Activated T-cell treated with anti-CD3 and anti-CD28 coated beads, Interleukin-2, amount 50 U/mL, for 24 hours (primary cell): ENCODE data around the gene MAP1A.
A peak's percentile ranks its signal among the peaks of the same experiment; 100 is the strongest.

Experiments used
- DNase-seq: peaks from one replicate; pipeline ENCODE4 v3.0.0-alpha.2; 2020
- H3K27ac Mint-ChIP-seq: 2 replicates; pipeline ENCODE4 v1.8.0; 2020; ENCODE audit warnings: mild to moderate bottlenecking, mixed read lengths
- H3K27me3 Mint-ChIP-seq: 2 replicates; pipeline ENCODE4 v1.8.0; 2020; ENCODE audit warnings: mixed read lengths
- H3K36me3 Mint-ChIP-seq: 2 replicates; pipeline ENCODE4 v1.8.0; 2020; ENCODE audit warnings: low read depth, mixed read lengths
- H3K4me1 Mint-ChIP-seq: 2 replicates; pipeline ENCODE4 v1.8.0; 2020; ENCODE audit warnings: low read depth, mixed read lengths
- H3K4me3 Mint-ChIP-seq: 2 replicates; pipeline ENCODE4 v1.8.0; 2020; ENCODE audit warnings: mild to moderate bottlenecking, moderate library complexity, mixed read lengths
- H3K9me3 Mint-ChIP-seq: 2 replicates; pipeline ENCODE4 v1.8.0; 2020; ENCODE audit warnings: mixed read lengths

The MAP1A gene

GRCh38 chr15:43517354-43518196, at the start of gene MAP1A:
TSS of gene MAP1A (plus strand) at chr15:43517608. CDS start at chr15:43521474, 3,866 bp downstream.
- H3K4me1 Mint-ChIP-seq, result peaks cover 33% of the 10 kb centered on the region
- DNase-seq, result no peak
- H3K27ac Mint-ChIP-seq, result no peak within 1 kb of the TSS
- H3K9me3 Mint-ChIP-seq, result no peaks in the 10 kb centered on the region
- H3K4me3 Mint-ChIP-seq, result peak within 1 kb of the TSS; percentile 61
- no peaks in the 10 kb centered on the region for H3K36me3 Mint-ChIP-seq
- peaks cover 33% of the 10 kb centered on the region for H3K27me3 Mint-ChIP-seq

DNA sequence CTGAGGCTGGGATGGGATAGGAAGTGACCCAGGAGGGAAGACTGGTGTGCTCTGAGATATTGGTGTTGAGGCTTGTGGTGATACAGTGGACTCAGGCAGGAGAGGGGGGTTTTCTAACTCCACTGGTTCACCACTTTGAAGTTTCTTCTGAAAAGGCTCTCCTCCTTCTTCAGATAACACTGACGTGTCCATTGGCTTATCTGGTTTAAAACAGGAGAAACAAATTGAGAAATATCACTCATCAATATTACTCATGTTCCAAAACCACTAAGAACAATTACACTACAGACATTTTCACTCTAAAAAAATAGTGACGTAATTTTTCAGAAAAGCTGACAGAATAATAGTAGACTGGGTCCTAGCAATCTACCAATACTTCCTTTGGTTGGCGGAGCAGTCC, 47.5 kb upstream of the MAP1A start:
- no peak for DNase-seq
- peak overlapping the region; percentile 82 for H3K27ac Mint-ChIP-seq
- no peaks in the 10 kb centered on the region for H3K27me3 Mint-ChIP-seq
- H3K4me3 Mint-ChIP-seq, result no peak overlapping the region
- peaks cover 9% of the 10 kb centered on the region for H3K4me1 Mint-ChIP-seq
- no peaks in the 10 kb centered on the region for H3K9me3 Mint-ChIP-seq
- H3K36me3 Mint-ChIP-seq, result peaks cover 89% of the 10 kb centered on the region

- Mint-ChIP-seq H3K9me3 (no peaks in the 10 kb centered on the region), H3K36me3 (peaks cover 89% of the 10 kb centered on the region), H3K27ac (no peak overlapping the region), H3K4me3 (no peak overlapping the region), H3K27me3 (no peaks in the 10 kb centered on the region), H3K4me1 (peaks cover 9% of the 10 kb centered on the region)
- no peak for DNase-seq
Measured at GRCh38 chr15:43471975-43472374, 45.4 kb upstream of the MAP1A start.

DNA sequence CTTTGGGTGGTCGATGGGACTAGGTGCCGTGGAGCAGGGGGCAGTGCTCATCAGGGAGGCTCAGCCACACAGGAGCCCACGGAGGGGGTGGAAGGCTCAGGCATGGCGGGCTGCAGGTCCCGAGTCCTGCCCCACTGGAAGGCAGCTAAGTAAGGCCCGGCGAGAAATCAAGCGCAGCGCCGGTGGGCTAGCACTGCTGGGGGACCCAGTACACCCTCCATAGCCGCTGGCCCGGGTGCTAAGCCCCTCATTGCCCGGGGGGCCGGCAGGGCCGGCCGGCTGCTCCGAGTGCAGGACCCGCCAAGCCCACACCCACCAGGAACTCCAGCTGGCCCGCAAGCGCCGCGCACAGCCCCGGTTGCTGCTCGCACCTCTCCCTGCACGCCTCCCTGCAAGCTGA, 43.5 kb upstream of the MAP1A start:
- H3K36me3 Mint-ChIP-seq, result peaks cover 88% of the 10 kb centered on the region
- no peak for DNase-seq

DNA sequence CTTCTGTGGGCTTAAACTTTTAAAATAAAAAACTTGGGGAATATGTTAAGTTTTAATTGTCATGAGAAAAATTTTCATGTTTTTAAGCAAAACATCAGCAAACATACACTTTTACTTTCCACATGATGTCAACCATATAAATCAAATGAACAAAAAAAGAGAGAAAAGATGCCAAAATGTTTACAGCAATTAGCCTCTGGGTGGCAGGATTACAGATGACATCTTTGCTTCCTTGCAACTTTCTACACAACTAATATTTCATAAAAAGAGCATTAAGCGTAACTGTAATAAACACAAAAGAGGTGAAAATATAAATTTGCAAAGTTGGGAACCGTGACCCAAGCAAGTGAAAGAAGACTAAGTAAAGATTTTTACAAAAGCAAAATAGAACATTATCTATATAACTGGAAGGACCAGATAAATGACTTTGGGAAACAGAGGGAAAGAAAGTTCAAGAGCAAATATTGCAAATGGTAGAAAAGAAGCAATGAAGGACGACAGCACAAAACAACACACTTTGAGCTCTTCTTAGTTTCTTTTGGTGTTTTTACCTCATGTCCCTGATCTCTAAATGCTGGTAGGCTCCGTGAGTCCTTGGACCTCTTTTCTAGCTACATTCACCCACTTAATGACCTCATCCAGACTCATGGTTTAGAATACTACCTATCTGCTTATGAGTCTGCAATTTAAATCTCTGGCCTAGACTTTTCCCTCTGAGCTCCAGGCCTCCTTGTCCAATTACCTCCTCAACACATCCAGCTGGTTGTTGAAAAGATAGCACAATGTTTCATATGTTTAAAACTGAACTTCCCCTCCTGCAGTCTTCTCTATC, 33.9 kb upstream of the MAP1A start:
- Mint-ChIP-seq H3K4me1 (peaks cover 7% of the 10 kb centered on the region), H3K27me3 (no peaks in the 10 kb centered on the region), H3K36me3 (peaks cover 56% of the 10 kb centered on the region), H3K27ac (no peak overlapping the region), H3K4me3 (no peak overlapping the region), H3K9me3 (no peaks in the 10 kb centered on the region)
- no peak for DNase-seq

More for the DNA sequence above, 43.5 kb upstream of the MAP1A start:
- Mint-ChIP-seq H3K4me3 (no peak overlapping the region), H3K27ac (no peak overlapping the region), H3K9me3 (no peaks in the 10 kb centered on the region), H3K4me1 (peaks cover 9% of the 10 kb centered on the region), H3K27me3 (no peaks in the 10 kb centered on the region)

DNA sequence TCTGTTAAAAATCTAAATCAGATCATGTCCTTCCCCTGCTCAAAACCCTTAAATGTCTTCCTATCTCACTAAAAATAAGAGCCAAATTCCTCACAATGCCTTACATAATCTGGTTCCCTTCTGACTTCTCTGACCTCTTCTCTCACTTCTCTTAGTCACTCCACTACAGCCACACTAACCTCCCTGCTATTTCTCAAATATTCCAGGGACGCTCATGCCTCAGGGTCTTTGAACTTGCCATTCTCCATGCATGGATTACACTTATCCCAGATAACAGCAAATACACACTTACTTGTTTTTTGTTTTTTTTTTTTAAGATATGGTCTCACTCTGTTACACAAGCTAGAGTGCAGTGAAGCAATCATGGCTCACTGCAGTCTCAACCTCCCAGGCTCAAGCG, 33.0 kb upstream of the MAP1A start:
- no peak for DNase-seq

GRCh38 chr15:43487271-43487895, 30.0 kb upstream of the MAP1A start:
- H3K4me1 Mint-ChIP-seq, result peaks cover 29% of the 10 kb centered on the region
- no peak overlapping the region for H3K4me3 Mint-ChIP-seq
- no peaks in the 10 kb centered on the region for H3K27me3 Mint-ChIP-seq
- peaks cover 66% of the 10 kb centered on the region for H3K36me3 Mint-ChIP-seq
- no peak overlapping the region for H3K27ac Mint-ChIP-seq
- no peaks in the 10 kb centered on the region for H3K9me3 Mint-ChIP-seq
- no peak for DNase-seq

More for the DNA sequence above, 33.0 kb upstream of the MAP1A start:
- Mint-ChIP-seq H3K9me3 (no peaks in the 10 kb centered on the region), H3K4me1 (peaks cover 14% of the 10 kb centered on the region), H3K36me3 (peaks cover 56% of the 10 kb centered on the region), H3K27ac (peak overlapping the region; percentile 2), H3K4me3 (no peak overlapping the region), H3K27me3 (no peaks in the 10 kb centered on the region)

GRCh38 chr15:43488790-43489189, 28.6 kb upstream of the MAP1A start:
- H3K36me3 Mint-ChIP-seq, result peaks cover 65% of the 10 kb centered on the region

DNA sequence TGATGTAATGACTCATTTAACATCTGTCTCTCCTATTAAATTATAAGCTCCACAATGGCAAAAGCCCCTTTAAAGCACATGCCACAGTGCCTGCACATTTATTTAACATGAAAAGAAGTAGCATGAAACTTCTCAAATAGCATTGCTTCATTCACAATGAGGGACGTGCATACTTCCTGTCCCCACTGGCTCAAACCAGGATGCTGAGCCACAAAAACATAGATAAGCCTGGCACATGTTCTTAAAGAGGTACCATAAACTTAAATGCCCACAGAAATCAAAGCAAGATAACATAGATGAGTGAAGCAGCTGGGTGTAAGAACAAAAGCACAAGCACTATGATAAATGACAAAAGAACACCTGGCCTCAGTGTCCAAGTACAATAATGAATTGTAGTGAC, 28.2 kb upstream of the MAP1A start:
- Mint-ChIP-seq H3K4me3 (no peak overlapping the region), H3K27ac (no peak overlapping the region), H3K36me3 (peaks cover 65% of the 10 kb centered on the region), H3K9me3 (no peaks in the 10 kb centered on the region), H3K27me3 (no peaks in the 10 kb centered on the region), H3K4me1 (peaks cover 37% of the 10 kb centered on the region)
- no peak for DNase-seq

More at GRCh38 chr15:43488790-43489189, 28.6 kb upstream of the MAP1A start:
- no peaks in the 10 kb centered on the region for H3K27me3 Mint-ChIP-seq
- no peak overlapping the region for H3K4me3 Mint-ChIP-seq
- no peaks in the 10 kb centered on the region for H3K9me3 Mint-ChIP-seq
- H3K4me1 Mint-ChIP-seq, result peaks cover 35% of the 10 kb centered on the region
- H3K27ac Mint-ChIP-seq, result no peak overlapping the region
- DNase-seq, result no peak

- Mint-ChIP-seq H3K27me3 (no peaks in the 10 kb centered on the region), H3K36me3 (peaks cover 46% of the 10 kb centered on the region), H3K4me3 (peak overlapping the region; percentile 96), H3K4me1 (peaks cover 39% of the 10 kb centered on the region), H3K9me3 (no peaks in the 10 kb centered on the region), H3K27ac (peak overlapping the region; percentile 97)
- no peak for DNase-seq
Measured at GRCh38 chr15:43492266-43492665, 25.1 kb upstream of the MAP1A start.

GRCh38 chr15:43492673-43493601, 24.5 kb upstream of the MAP1A start, which contains the start of gene TP53BP1:
TSS of gene TP53BP1 (minus strand) at chr15:43493156. CDS start at chr15:43493043, 113 bp downstream.
- H3K27ac Mint-ChIP-seq, result peak within 1 kb of the TSS; percentile 97
- peaks cover 39% of the 10 kb centered on the region for H3K4me1 Mint-ChIP-seq
- peaks cover 40% of the 10 kb centered on the region for H3K36me3 Mint-ChIP-seq
- peak within 1 kb of the TSS; percentile 96 for H3K4me3 Mint-ChIP-seq
- DNase-seq, result peak; percentile 94
- H3K27me3 Mint-ChIP-seq, result no peaks in the 10 kb centered on the region
- H3K9me3 Mint-ChIP-seq, result no peaks in the 10 kb centered on the region

GRCh38 chr15:43493703-43494472, 23.5 kb upstream of the MAP1A start:
- peaks cover 31% of the 10 kb centered on the region for H3K36me3 Mint-ChIP-seq
- no peak for DNase-seq

DNA sequence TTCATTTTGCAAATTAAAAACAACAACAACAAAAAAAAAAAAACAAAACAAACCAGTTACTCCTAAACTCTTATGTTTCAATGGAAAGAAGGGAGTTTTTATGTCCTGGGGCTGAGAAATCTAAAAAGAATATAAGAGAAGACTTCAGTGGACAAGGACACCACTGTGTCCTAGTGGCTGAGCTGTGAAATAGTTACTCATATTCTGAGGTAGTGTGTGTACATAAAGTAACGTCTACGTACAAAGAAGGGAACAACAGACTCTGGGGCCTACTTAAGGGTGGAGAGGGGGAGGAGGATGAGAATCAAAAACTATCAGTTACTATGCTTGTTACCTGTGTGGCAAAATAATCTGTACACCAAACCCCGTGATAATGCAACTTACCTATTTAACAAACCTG, 18.4 kb upstream of the MAP1A start:
- H3K4me1 Mint-ChIP-seq, result peaks cover 8% of the 10 kb centered on the region

More at GRCh38 chr15:43493703-43494472, 23.5 kb upstream of the MAP1A start:
- no peaks in the 10 kb centered on the region for H3K9me3 Mint-ChIP-seq
- H3K4me3 Mint-ChIP-seq, result peak overlapping the region; percentile 96
- peak overlapping the region; percentile 97 for H3K27ac Mint-ChIP-seq
- no peaks in the 10 kb centered on the region for H3K27me3 Mint-ChIP-seq
- peaks cover 35% of the 10 kb centered on the region for H3K4me1 Mint-ChIP-seq

More for the DNA sequence above, 18.4 kb upstream of the MAP1A start:
- no peaks in the 10 kb centered on the region for H3K9me3 Mint-ChIP-seq
- DNase-seq, result no peak
- H3K4me3 Mint-ChIP-seq, result no peak overlapping the region
- no peak overlapping the region for H3K27ac Mint-ChIP-seq
- H3K36me3 Mint-ChIP-seq, result no peaks in the 10 kb centered on the region
- H3K27me3 Mint-ChIP-seq, result no peaks in the 10 kb centered on the region
